Activated T-helper 1 cell treated with Interleukin-2 at 50 U/mL for 16 hours (primary cell): ENCODE results near the gene ABCC11.
A peak's percentile ranks its signal among the peaks of the same experiment; 100 is the strongest.
"Not testable (repeated sequence)": the region's sequence is repeated elsewhere in the genome, so short reads cannot be mapped to it uniquely, and the experiment has no call there.

ENCODE experiments used
- DNase-seq: peaks from one replicate; pipeline ENCODE4 v3.0.0-alpha.2; 2020; ENCODE audit warnings: low read depth

The ABCC11 gene

DNA sequence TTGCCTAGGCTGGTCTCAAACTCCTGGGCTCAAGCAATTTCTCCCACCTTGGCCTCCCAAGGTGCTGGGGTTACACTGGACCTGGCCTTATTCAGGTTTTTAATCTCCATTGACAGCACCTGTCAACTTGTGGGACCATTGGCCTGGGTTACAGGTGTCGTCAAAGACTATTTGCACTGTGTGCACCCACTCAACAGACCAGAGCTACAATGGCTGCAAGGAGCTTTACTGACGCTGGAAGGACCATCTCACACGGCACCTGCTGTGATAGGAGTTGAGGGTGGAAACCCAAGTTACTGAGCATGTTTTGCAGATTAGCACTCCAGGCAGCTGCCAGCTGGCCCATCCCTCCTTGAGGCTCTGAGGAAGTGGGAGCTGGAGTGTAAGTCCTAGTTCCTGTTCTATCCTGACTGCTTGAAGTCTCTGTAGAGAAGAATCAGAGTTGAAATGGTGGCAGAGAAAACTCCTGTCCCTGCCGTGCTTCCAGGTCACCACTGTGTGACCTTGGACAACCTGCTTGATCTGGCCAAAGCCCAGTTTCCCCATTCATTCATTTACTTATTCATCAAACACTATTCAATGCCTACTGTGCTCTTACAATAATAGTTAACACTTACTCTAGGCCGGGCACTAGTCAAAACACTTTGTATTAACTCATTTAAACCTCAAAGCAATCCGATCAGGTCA is 45.7 kb downstream of the ABCC11 start:
- no peak for DNase-seq

- no peak for DNase-seq
Measured at GRCh38 chr16:48197294-48197693, 50.0 kb downstream of the ABCC11 start.

- no peak for DNase-seq
Measured at GRCh38 chr16:48194828-48195556, 52.3 kb downstream of the ABCC11 start.

DNA sequence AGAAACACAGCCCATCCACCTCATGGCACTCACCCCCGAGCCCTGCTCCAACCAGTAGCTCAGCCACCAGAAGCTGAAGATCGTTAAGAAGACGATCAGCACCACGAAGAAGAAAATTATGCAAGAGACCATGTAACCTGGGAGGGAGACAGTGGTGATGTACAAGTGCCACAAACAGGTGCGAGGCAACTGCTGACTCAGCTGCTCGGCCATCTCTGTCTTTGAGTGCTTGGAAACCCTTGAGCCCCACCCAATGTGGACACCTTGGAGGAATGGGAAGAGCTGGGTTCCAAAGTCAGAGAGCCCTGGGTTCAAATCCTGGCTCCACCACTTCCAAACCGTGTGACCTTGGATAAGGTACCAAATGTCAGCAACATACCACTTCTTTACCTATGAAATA is 53.5 kb downstream of the ABCC11 start:
- no peak for DNase-seq

DNA sequence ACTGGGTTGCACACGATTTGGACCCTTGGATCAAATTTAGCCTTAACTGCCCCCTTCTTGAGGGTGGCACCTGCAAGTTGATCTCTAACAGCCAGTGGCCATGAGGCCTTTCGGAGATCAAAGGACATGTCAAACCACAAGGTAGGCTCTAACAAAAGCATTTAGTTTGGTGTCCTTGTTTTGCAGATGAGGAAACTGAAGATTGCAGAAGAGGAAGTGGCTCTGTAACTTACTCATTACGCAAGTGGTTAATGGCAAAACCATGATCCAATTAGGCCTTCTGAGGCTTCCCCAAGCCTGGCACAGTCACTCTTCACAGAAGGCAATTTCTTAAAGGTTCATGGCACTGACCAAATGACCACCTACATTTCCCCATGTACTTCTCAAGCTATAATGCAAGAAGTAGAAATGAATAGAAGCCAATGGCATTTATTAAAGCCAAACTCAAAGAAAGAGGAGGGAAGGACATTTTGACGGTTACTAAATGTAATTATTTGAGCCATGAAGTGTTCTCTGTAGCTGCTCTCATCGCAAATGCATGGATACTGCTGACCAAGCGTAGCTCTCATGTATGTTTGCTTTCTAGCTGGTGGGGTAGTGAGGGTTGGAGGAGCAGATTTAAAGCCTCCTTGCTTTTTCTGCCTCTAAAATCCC is 58.8 kb downstream of the ABCC11 start:
- DNase-seq, result no peak

GRCh38 chr16:48187779-48188178 is 59.6 kb downstream of the ABCC11 start:
- DNase-seq, result no peak

GRCh38 chr16:48184681-48185080 is 62.7 kb downstream of the ABCC11 start:
- DNase-seq, result no peak

DNA sequence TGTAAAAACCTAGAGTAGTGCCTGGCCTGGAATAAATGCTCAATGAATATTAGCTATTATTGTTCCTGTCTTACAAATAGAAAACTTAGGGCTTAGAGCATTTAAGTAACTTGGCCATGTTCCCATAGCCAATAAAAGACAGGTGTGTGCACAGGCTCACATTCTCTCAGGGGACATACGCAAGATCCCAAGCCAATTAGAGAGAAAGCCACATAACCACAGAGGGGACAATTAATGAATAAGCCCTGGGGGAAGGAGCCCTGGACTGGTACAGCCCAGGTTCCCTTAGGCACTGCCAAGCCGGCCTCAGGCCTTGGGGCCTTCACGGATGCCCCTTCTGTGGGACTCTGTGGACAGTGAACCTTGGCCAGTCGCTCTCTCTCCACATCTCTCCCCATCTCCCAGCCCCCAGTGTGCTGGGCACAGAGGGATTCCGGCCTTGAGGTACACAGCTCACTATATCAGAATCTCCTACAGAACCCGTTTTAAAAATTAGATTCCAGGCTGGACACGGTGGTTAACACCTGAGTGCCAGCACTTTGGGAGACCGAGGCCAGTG is 64.3 kb downstream of the ABCC11 start:
- no peak for DNase-seq

DNA sequence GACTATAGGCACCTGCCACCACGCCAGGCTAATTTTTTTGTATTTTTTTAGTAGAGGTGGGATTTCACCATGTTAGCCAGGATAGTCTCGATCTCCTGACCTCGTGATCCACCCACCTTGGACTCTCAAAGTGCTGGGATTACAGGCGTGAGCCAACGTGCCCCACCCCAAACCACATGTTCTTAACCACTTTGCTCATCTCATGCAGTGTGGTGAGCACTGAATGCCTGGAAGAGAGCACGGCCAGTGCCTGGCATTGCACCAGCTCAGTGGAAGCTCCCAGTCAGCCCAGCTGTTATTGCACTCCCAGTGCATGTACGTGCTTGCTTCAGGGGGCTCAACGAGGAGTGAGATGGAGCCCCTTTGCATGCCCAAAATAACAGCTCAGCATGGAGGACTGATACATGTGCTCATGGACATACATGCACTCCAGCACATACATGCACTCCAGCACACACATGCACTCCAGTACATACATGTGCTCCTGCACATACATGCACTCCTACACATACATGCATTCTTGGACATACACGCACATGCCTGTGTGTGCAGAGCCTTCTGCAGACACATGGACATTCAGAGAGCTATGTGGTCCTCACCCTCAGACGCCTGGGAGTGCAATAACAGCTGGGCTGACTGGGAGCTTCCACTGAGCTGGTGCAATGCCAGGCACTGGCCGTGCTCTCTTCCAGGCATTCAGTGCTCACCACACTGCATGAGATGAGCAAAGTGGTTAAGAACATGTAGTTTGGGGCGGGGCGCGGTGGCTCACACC is 65.4 kb downstream of the ABCC11 start:
- DNase-seq, result not testable (repeated sequence)

DNA sequence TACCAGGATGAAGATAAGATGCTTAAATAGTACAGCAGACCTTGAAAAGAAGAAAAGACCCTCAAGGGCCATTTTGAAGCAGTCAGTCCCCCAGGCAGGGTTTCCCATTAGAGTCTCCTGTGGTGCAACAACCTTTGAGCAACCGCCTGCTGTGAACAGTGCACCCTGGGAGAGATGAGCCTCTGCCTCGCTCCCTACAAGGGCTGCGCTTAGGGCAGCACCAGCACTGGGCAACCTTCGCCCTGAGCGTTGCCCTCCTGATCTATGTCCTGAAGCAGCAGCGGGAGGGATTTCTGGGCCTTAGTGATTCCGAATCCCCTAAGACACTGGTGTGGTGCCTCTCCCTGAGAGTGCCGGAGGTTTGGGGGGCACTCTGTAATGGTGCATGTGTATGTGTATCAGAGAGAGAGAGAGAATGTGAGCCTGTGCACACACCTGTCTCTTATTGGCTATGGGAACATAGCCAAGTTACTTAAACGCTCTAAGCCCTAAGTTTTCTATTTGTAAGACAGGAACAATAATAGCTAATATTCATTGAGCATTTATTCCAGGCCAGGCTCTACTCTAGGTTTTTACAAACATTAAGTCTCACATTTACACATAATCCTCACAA is 66.4 kb downstream of the ABCC11 start:
- DNase-seq, result no peak

DNA sequence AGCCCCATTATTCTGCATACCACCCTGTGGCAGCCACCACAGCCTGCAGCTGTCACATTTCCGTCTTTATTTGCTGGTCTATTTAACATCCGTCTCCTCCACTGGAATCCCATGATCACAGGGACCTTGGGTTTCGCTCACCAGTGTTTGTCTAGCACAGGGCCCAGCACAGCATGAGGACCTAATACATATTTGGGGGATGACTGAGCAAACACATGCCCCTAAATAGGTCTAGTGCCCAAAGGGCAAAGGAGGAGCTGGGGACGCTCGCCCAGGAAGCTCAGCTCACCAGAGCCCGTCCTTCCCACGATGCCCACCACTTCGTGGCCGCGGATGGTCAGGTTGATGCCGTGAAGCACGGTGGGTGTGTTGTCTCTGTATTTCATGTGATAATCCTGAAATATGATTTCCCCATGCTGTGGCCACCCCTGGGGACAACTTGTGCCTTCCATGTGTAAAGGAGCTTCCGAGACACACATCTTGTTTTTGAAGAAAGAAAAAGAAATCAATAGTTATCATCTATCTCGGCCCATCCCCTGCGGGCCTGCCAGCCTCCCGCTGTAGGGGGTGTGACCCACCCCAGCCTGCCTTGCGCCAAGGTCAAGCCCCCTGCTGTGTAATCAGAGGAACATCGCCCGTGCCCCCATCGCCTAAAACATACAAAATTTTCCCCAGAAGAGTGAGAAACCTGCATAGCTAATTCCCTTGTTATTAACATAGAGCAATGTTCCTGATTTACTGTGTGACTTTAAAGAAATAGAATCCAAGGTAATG is 70.5 kb downstream of the ABCC11 start:
- no peak for DNase-seq

DNA sequence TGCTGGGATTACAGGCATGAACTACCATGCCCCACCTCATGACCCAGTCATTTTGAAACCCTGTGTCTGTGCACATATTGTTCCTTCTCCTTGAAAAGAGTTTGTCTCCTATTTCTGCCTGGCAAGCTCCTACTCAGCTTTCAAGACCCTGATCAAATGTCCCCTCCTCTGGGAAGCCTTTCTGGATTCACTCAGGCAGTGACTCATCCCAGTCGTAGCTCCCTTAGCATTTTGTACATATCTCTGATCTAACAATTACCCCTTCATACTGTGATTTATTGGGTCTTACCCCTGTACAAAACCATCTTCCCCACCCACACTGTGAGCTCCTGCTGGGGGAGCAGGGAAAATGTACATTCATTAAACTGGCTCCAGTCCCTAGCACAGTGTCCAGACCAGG is 73.5 kb downstream of the ABCC11 start:
- no peak for DNase-seq

DNA sequence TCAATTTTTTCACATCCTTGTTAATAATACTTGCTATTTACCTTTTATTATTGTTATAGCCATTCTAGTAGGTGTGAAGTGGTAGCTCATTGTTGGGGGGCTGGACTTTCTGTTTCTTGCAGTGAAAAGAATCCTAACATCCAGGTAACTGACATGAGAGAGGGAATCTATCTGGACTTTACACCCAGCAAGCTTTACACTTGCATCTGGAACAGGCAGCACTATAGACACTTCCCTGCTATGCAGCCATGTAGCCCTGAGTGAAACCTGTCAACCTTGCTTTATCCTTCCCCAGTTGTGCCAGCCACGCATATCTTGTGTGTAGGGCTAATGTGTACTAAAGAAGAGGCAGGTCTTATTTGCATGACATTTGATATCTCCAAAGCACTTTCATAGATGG is 74.7 kb downstream of the ABCC11 start:
- DNase-seq, result no peak

DNA sequence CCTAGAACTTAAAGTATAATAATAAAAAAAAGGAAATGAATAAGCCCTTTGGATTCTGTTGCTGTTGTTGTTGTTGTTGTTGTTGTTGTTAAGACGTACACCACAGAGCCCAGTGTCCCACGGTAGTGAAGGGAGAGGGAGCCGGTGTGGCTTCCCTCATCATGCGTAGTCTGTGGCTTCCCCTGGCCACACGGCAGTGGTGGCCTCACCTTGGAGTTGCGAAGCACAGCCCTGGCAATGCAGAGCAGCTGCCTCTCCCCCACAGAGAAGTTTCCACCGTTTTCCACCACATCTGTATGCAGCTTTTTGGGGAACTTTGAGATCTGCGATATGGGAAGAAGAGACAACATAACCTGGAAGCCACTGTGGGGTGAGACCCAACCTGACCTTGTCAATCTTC is 77.4 kb downstream of the ABCC11 start:
- DNase-seq, result no peak

GRCh38 chr16:48168075-48168474 is 79.3 kb downstream of the ABCC11 start:
- no peak for DNase-seq

DNA sequence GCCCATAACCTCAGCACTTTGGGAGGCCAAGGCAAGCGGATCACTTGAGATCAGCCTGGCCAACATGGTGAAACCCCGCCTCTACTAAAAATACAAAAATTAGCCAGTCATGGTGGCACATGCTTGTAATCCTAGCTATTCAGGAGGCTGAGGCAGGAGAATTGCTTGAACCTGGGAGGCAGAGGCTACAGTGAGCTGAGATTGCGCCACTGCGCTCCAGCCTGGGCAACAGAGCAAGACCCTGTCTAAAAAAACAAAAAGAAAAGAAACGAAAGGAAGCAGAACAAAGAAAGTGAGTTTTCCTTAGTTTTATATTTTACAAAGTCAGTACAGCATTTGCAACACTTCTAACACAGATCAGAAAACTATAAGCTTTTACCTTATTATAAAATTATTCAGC is 80.7 kb downstream of the ABCC11 start:
- DNase-seq, result not testable (repeated sequence)

- DNase-seq, result no peak
Measured at GRCh38 chr16:48165961-48166578, 81.3 kb downstream of the ABCC11 start.

GRCh38 chr16:48164907-48165715 is 82.2 kb downstream of the ABCC11 start:
- peak; percentile 30 for DNase-seq

GRCh38 chr16:48162839-48163410 is 84.4 kb downstream of the ABCC11 start:
- DNase-seq, result no peak
